OCI-LY1 (cell line): ENCODE results near the gene ZBTB22.

ENCODE experiments used
- CTCF ChIP-seq: fragments of 200-600 bp; sonication (generic), shearing (Covaris generic); IDR thresholded peaks from 2 replicates; pipeline ENCODE4 v1.5.1; 2017; ENCODE audit warnings: mild to moderate bottlenecking, antibody characterized with exemption, low read length, moderate library complexity, mixed read lengths
- EZH2 ChIP-seq: fragments of 200-600 bp; sonication (generic), shearing (Covaris generic); IDR thresholded peaks from 2 replicates; pipeline ENCODE4 v1.8.0; 2017; ENCODE audit warnings: borderline replicate concordance, mixed run types, mild to moderate bottlenecking, antibody characterized with exemption, low read length, moderate library complexity, mixed read lengths

GRCh38 chr6:33279257-33279695 is 38.3 kb downstream of the ZBTB22 start:
- TF ChIP-seq EZH2: no peak
- no peak for TF ChIP-seq CTCF
